GM19328 (cell line): ENCODE measurements around the gene FOXB1.

ENCODE experiments used
- ATAC-seq: cut with Tn5 transposase; IDR thresholded peaks from one replicate; pipeline ENCODE4 v1.9.1; 2021; ENCODE audit warnings: mild to moderate bottlenecking, moderate library complexity; ENCODE audit not compliant: unreplicated experiment

FOXB1 gene

DNA sequence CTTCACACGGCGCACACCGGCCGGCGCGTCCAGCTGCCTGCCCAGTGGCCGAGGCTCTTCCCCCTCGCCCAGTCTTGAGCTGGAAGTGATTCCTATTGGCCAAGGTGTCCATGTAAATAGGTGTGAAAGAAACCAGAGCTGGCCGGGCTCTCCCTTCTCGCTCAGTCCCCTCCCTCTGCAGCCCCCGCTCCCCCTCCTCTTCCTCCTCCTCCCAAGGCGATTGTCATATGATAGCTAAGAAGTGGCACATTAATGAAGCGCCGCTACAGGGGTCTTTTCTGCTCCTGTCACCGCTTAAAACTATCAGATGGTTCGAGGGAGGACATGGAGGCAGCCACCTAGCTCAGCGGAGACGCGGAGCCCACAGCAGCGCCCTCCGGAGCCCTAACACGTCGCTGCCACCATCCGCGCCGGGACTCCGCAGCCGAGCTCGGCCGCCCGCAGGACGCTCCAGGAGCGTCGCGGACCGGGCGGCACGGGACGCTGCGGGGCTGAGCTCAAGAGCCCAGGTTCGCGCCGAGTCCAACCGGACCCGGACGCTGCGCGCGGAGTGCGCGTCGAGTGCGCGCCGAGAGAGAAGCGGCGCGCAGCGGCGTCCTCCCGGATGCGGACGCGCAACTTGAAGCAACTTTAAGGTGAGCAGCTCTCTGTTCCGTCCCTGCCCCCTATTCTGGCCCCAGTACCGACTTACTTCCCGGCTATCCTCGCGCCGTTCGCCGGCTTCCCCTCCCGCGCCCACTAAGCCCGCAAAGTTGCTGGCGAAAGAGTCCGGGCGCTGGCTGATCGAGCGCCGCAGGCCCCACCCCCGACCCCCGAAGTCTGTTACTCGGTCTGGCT lies at the start of gene FOXB1:
FOXB1 (plus strand) TSS at position 303 of the 837 bp plus-strand sequence. CDS start 653 bp downstream, outside the sequence.
- no peak for ATAC-seq

DNA sequence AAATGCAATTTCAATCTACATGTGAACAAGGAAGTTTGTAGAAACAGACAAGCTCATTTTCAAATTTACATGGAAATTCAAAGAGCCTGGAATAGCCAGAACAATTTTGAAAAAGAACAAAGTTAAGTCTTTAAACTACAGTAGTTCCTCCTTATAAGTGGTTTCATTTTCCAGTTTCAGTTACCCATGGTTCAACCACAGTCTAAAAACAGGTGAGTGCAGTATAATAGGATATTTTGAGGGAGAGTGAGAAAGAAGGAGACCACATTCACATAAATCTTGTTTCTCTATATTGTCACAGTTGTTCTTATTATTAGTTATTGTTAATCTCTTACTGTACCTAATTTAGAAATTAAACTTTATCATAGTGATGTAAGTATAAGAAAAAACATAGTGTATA lies 45.8 kb upstream of the FOXB1 start:
- no peak for ATAC-seq

DNA sequence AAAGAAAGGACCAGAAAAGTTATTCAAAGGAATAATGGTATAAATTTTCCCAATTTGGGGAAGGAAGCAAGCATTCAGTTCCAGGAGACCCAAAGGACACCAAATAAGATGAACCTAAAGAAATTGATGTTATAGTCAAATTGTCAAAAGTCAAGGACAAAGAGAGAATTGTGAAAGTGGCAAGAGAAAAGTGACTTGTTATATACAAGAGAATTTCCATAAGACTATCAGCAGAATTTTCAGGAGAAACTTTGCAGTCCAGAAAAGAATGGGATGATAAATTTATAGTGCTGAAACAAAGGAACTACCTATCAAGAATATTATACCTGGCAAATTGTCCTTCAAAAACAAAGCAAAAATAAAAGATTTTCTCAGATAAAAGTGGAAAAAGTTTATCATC lies 43.8 kb upstream of the FOXB1 start:
- no peak for ATAC-seq

DNA sequence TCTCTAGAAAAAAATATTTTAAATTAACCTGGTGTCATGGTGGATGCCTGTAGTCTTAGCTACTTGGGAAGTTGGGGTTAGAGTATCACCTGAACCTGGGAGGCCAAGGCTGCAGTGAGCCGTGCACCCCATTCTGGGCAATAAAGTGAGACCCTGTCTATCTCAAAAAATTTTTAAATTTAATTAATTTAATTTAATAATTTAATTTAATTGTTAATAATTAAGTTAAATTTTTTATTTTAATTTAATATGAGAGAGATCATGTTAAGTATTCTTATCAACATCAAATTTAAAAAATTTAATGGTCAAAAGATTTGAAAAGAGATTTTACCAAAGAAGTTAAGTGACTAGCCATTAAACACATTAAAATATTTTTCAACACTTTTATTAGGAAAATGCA lies 40.8 kb upstream of the FOXB1 start:
- ATAC-seq = no peak

DNA sequence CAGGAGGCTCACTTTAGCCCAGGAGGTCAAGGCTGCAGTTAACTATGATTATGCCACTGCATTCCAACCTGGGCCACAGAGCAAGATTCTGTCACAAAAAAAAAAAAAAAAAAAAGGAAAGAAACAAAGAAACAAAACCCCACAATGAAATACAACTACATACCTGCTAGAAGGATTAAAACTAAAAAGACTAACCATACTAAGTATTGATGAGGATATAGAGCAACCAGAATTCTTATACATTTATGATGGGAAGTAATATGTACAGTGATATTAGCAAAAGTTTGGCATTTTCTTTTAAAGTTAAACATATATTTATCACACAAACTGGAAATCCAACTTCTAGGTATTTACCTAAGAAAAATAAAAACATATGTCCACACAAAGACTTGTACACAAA lies 40.2 kb upstream of the FOXB1 start:
- ATAC-seq = no peak

DNA sequence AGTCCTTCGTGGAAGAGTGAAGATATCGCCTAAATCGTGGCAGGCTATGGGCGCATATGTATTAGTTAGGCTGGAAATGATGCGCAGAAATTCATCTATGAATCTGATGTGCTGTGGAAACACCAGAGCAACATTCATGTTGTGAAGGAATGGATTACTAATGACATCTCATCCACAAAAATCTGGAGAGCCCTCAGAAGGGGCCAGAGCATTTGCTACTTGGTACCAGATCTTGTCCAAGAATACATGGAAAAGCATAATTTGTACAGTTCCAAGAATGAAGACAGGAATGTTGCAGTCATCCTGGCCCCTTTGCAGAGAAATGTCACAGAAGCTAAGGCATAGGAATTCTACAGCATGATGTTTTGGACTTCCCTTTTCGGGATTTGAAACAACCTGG lies 38.4 kb upstream of the FOXB1 start:
- no peak for ATAC-seq

DNA sequence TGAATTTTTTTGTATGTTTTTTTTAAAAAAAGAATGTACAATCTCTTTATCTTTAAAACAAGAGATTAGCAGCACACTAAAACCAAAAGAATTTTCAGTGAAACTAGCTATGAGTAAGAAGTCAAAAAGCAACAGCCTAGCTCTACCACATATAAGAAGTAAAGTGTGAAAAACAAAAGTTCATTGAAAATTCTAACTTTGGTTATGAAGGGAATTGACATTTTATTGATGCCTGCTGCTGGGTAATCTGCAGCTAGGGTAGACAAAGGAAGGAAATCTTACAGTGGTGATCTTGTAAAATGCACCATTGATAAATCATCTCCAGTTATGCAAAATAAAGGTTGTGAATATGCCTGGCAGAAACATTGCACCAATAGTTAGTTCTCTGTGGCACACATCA lies 37.8 kb upstream of the FOXB1 start:
- ATAC-seq = no peak

DNA sequence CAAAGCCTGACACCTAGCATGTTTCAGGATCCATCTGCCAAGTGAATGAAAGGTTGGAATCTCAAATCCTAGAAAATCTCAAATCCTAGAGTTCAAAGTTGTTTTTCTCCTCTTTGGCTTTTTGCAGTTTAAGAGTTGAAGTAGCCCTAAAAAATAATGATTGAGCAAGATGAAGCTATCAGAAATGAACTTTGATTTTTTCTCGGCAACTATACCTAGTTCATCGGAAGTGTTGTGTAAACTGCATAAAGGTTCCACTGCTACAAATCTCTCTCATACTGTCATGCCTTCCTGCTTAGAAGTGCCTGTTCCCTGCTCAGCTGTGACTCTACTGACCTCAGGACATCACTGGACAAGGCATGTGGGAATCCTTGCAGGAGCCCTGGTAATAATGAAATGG lies 35.8 kb upstream of the FOXB1 start:
- ATAC-seq = no peak

DNA sequence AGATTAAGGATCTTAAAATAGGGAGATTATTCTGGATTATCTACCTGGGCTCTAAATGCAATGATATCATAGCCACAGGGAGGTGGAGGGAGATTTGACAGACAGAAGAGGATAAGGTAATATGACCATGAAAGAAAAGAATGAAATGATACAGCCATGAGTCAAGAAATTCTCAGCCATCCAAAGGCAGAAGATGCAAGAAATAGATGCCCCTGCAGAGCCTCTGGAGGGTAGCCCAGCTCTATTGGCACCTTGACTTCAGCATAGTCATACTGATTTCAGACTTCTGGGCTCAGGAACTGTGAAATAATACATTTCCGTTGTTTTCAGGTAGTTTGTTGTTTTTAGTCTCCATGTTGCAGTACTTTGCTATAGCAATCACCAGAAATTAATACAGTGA lies 31.9 kb upstream of the FOXB1 start:
- no peak for ATAC-seq

DNA sequence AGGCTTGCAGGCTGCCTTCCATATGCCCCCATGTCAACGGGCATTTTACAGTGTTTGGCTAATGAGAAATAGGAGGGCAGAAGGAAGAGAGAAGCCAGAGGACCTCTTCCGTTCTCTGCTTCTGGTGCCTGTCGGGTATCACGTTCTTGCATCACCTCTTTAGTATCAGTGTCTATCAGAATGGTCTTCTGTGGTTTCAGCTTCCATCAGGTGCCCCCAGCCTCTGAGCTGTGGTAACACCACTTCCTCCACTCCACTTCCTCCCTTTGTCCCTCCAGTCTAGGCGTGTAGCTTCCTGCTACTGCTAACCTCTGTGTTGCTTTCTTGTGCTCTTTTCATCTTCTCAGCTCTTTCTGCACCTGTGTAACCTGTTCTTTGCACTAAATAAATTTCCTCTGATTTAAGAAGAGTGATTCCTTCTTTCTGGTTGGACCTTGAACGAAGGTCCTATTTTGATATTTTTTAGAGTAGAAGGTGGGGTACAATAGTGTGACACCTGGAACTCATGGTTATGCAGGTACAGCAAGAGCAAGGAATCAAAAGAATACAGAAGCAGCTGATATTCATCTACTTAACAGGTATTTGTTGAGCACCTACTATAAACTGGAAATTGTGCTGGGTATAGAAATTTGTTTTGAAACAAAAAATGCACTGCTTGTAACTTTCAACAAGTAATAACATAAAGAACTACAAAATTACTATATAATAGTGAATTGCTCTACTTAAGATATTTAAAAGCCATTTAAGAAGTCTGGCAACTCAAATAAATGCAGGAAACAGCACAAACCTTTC lies 27.4 kb upstream of the FOXB1 start:
- ATAC-seq = no peak

DNA sequence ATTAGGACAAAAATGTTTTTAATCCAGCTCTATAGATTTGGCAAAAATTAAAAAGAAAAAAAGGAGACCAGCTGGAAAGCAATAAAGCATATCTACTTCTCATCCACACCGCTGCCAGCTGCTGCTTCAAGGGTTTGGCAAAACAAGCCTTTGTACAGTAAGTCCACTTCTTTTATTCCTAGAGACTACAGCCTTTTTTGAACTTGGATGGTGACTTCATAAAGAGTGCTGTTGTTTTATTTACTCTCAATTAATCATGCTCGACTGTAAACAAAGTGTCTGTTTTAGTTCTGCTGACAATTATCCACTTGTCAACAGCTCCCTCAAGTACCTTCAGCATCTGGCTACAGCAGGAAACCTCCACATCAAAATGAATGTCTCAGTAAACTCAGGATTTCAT lies 12.3 kb upstream of the FOXB1 start:
- no peak for ATAC-seq

DNA sequence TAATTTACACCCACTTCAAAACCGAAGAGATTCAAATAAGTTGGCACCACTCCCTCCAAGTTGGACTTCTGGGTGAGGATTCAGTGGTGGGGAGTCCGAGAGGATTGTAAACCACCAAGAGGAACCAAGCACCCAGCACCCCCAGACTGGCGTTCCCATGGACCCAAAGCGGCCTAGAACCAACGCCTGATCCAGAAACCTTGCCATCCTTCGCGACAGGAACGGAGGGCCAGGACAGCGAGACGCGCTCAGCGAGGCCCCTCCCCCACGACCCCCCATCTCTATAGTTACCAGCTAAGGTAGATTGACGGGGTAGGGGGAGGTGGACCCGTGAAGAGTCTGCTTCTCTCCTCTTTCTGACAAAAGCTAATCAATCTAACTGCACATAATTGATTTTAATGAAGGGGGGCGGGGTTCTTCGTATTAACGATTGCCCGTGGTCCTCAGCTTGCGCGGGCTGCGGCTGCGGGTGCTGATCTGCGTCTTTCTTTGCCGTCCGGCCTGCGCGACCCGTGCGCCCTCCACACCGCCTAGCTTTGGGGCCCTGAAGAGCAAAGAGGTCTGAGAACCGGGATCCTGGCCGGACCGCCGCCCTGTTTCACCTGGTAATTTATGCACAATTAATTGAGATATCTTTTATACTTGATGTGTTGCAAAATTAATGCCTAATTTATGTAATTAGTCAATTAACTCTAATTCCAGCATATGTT lies 10.9 kb upstream of the FOXB1 start:
- ATAC-seq = no peak

DNA sequence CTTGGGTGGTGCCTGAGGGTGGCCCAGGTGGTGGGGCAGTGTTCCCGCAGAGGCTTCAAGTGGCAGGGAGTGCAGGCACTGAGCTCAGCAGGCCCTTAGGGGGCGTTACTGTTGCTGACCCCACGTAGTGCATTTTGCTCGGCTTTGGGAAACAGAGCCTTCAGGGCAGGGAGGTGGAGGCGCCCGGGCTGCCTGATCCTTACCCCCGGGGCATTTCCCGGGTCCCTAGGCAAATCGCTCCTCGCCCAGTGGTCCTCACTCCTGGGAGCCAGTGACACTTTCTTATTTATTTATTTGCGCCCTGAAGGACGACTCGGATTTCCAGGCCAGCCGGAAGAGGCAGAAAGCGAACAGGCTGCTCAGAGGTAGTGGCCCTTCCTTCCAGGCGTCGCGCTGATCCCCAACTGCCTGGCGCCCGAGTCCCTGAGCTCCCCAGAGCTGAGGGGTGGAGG lies 10.1 kb upstream of the FOXB1 start:
- no peak for ATAC-seq

DNA sequence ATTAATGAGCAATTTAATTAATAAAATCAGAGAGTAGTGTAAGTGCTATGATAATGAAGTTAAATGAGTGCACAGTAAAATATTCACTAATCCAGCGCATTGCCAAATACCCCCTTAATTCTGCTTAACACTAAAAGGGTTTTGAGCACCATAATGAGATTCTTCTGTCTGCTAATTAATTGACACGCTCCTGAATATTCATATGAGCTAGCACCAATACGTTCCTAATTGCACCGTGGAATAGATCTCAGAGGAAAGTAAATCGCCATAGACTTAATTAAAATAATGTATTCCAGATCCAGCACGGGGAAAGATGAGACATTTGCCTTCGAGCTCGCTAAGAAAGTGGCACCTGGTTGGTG lies 9.6 kb upstream of the FOXB1 start:
- no peak for ATAC-seq

DNA sequence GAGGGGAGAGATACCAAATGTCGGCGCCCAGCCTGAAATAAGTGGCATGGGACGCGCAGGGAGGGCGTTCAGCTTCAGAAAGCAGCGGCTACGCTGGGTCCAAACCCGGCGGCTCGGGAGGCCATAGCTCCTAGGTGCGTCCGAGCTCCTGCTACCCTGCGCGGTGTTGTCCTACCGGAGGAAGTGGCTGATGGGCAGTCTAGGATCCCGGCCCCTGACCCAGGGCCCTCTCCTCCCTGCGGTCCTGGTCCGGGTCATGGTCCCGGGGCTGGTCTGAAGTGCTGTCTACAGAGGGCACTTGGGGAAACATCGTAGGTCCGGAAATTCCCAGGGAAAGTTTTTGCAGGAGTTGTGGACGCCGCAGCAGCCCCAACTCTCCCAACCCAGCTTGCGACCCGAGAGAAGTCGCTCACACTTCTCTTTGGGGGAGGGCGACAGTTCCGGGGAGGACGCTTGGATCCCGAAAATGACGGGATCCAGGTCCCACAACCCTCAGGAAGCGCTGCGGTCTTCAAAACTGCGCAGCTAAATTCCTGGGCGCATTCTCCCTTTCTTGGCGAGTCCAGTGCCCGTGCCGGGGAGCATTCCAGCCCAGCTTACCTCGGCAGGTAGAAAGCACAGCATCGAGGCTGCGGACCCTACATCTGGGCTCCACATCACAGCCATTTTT lies 9.1 kb upstream of the FOXB1 start:
- no peak for ATAC-seq

DNA sequence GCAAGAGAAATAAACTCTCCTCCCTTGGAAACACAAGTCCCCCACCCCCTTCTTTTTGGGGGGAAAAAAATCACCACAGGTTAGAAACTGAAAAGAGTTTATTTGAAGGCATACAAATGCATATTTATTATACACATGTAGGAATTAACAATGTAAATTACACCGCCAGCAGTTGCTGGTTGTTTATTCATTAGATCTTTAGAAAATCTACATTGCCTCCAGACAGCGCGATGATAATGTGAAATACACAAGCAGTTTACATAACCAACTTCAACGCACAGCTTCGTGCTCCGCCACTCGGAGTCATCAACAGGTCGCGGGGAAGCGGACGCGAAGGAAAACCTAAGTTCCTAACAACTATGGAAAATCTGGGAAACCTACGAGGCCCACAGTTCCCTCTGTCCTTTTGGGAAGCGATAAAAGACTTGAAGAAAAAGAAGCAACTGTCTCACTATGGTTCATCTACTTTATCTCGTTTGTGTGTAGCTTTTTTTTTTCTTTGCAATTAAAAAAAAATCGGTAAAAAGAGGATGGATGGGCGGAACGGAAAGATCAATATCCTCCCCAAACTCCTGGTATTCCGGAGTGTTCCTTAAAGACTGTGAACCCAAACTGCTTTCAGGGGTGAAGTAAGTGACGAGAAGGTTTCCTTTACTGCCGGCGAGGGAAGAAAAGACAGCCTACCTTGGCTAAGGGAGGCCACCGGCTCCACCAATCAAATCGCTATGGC lies 8.4 kb upstream of the FOXB1 start:
- ATAC-seq = no peak

DNA sequence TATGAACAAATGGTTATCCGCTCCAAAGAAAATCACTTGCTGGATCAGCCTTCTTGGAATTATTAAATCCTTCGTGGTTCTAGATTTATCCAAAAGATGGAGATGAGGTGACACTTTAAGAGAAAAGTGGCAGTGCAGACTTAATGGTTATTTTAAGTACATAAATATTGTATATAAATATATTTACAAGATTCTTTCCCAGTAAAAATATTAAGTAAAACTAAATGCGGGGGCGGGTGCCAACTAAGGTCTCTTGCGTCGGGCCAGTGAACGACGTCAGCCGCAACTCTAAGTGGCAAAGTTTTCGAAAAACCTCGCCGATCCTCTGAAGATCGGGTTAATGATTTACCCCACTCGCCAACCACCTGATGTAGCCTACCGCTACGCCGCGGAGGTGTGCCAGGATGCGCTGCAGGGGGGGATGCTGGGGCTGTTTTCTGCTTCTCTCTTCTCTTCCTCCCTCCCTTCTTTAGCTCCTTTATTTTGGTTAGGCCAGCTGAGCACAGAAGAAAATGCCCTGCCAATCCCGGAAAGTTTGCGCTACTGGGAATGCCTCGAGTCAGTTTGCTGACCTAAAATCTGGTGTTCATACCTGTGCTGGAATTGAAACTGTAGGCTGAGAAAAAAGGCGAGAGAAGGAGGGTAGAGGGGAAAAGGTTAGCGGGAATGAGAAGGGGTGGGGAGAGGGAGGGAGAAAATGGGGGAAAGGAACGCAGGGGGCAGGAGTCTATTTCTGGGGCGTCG lies 7.6 kb upstream of the FOXB1 start:
- no peak for ATAC-seq

DNA sequence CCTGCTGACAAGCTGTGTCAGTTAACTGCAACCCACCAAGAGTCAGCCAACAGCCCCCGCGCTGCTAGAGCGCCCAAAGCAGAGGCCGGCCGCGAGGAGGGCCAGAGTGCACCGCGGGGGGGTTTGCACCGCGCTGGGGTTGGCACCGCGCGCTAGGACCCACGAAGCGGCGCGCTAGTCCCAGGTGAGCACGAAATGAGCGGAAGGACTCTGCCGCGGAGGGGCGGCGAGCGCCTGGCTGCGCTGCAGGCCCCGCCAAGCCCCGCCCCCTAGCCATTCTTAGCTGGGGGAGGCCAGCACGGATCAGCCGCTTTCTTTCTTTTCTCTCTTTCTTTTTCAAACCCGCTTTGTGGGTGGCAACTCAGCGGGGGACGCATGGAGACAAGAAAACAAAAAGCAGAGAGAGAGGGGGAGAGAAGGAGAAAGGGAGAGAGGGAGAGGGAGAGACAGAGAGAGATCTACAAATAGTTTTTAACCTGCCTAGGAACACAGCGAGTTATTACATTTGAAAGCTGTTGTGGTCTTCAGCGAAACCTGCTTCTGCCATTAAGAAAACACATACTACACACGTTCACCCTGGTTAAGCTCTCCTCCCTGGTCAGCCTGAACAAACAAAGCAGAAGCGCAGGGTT lies 6.9 kb upstream of the FOXB1 start:
- no peak for ATAC-seq

DNA sequence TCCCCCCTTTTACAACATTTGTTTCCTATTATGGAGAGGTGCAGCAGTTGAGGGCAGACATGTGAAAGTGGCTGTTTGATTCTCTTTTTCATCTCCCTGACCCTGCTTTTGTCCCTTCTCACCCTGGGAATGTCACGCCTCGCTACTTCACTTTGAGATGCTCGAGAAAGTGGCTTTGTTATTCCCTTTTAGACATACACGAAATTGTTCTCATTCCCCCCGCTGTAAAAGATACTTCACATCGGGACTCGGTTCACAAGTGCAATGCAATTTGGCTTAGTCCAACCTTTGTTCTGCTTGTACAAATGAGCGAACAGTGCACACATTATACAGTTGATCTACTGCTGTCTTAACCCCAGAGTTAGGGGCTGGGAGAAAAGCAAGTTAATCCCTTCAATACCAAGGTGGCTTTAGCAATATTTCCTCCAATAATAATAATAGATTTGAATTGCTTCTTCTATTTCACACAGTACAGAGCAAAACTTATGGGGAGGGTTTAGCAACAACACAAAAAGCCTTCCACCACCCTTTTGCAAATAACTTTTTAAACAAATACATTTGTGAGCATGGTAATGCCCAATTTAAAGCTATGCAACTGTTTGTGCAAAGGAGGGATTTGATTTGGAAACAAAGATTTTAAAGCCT lies 5.7 kb upstream of the FOXB1 start:
- ATAC-seq = no peak
